HepG2 (cell line): Measurements from ENCODE around the gene DCLRE1B. TPM values are rescaled to one million over a fixed set of nuclear protein-coding genes. Genes with fewer than 3 reads are reported as not detected.

Experiments used
- ATAC-seq: fragments of 200-7000 bp; cut with Tn5 transposase; 3 replicates; pipeline ENCODE4 v1.9.1; 2020; ENCODE audit warnings: mild to moderate bottlenecking, moderate library complexity
- BruUV-seq: library from RNA; stranded (reverse); fragments of 400-500 nt; replicated peaks from 2 replicates; lab custom pipeline; 2021; lab: Mats Ljungman, UMichigan
- CTCF ChIA-PET: fragments of 300-600 bp; formaldehyde crosslinking; extraction: SDS; loops from one replicate; lab custom pipeline; 2021; ENCODE audit warnings: low total read pairs, inconsistent platforms, low intra/inter-chr PET ratio; lab: Yijun Ruan, JAX
- POLR2A ChIA-PET: fragments of 350-600 bp; sonication (Branson Sonifier 250); formaldehyde crosslinking; loops from one replicate; lab custom pipeline; 2020; ENCODE audit warnings: antibody characterized with exemption, inconsistent platforms; lab: Yijun Ruan, JAX
- DNase-seq: peaks from one replicate; pipeline ENCODE4 v3.0.0-alpha.2; 2015; ENCODE audit warnings: low spot score
- FAIRE-seq: peaks from 3 replicates; lab custom pipeline; 2011; peaks lifted over from hg19 to GRCh38; lab: Jason Lieb, UNC
- H2AFZ ChIP-seq: one replicate; pipeline ENCODE4 v1.6.1; 2011; ENCODE audit warnings: low read length, inconsistent platforms
- H3K27ac ChIP-seq: fragments of 300-600 bp; 3 replicates; pipeline ENCODE4 v1.8.0; 2011; ENCODE audit warnings: mixed run types, mild to moderate bottlenecking, mixed read lengths, low read length, inconsistent platforms; ENCODE audit not compliant: insufficient read depth; ENCODE audit errors: extremely low read length
- H3K27me3 ChIP-seq, 2 experiments: fragments of 200-600 bp in 1 of 2; 2 replicates in 1 of 2; 3 replicates in 1 of 2; pipeline versions ENCODE4 v1.6.0 to v1.8.0; 2011; ENCODE audit warnings: low read length in 2 of 2, mild to moderate bottlenecking in 2 of 2, moderate library complexity in 2 of 2, inconsistent platforms in 1 of 2; ENCODE audit not compliant: insufficient read depth in 2 of 2, control insufficient read depth in 1 of 2
- H3K36me3 ChIP-seq, 2 experiments: fragments of 200-600 bp in 1 of 2; replicated peaks in 1 of 2; 2 replicates in 1 of 2; 3 replicates in 1 of 2; pipeline versions ENCODE4 v1.5.1 to v1.8.0; 2011; ENCODE audit warnings: low read length in 2 of 2, inconsistent platforms in 1 of 2; ENCODE audit not compliant: insufficient read depth in 2 of 2, control insufficient read depth in 1 of 2
- H3K4me1 ChIP-seq: 2 replicates; pipeline ENCODE4 v1.5.1; 2012; ENCODE audit warnings: low read length, inconsistent platforms; ENCODE audit not compliant: insufficient read depth
- H3K4me2 ChIP-seq: 2 replicates; pipeline ENCODE4 v1.6.0; 2011; ENCODE audit warnings: low read depth, low read length, inconsistent platforms
- H3K4me3 ChIP-seq, 3 experiments: fragments of 200-600 bp in 1 of 3; sonication (generic), shearing (Covaris generic) in 1 of 3; replicated peaks in 1 of 3; 2 replicates each; pipeline ENCODE4 v1.5.1; 2011 to 2016; ENCODE audit warnings: low read length in 3 of 3, inconsistent platforms in 2 of 3, low read depth in 2 of 3, mild to moderate bottlenecking in 2 of 3, control low read depth in 1 of 3, mixed read lengths in 1 of 3; ENCODE audit not compliant: insufficient read depth in 1 of 3
- H3K79me2 ChIP-seq: one replicate; pipeline ENCODE4 v1.6.1; 2011; ENCODE audit warnings: low read length, inconsistent platforms; ENCODE audit not compliant: insufficient read depth
- H3K9ac ChIP-seq: 2 replicates; pipeline ENCODE4 v1.6.0; 2011; ENCODE audit warnings: mild to moderate bottlenecking, low read depth, low read length, inconsistent platforms; ENCODE audit not compliant: insufficient read depth
- H3K9me3 ChIP-seq: 2 replicates; pipeline ENCODE4 v1.5.1; 2012; ENCODE audit warnings: mild to moderate bottlenecking, low read length
- H4K20me1 ChIP-seq: 2 replicates; pipeline ENCODE4 v1.6.0; 2011; ENCODE audit warnings: inconsistent platforms, mild to moderate bottlenecking, low read length, moderate library complexity; ENCODE audit not compliant: insufficient read depth
- JUND ChIP-seq: sonication (generic); formaldehyde crosslinking; IDR thresholded peaks from 2 replicates; pipeline ENCODE4 v1.8.0; 2022; ENCODE audit warnings: mild to moderate bottlenecking, missing genetic modification reagents
- ZBTB46 ChIP-seq: sonication (generic); formaldehyde crosslinking; IDR thresholded peaks from 2 replicates; pipeline ENCODE4 v1.4.0; 2020; ENCODE audit warnings: mild to moderate bottlenecking, missing genetic modification reagents, borderline replicate concordance
- ZNF205 ChIP-seq: IDR thresholded peaks from 2 replicates; pipeline ENCODE4 v1.6.1; 2018; ENCODE audit warnings: missing biosample characterization, missing genetic modification reagents
- ZNF296 ChIP-seq: sonication (generic); formaldehyde crosslinking; conservative IDR thresholded peaks from 2 replicates; pipeline ENCODE4 v1.5.0; 2020; ENCODE audit warnings: mild to moderate bottlenecking, missing genetic modification reagents
- ZNF562 ChIP-seq: sonication (generic); formaldehyde crosslinking; IDR thresholded peaks from 2 replicates; pipeline ENCODE4 v1.8.0; 2022; ENCODE audit warnings: missing genetic modification reagents, borderline replicate concordance
- ZNF569 ChIP-seq: sonication (generic); formaldehyde crosslinking; IDR thresholded peaks from 2 replicates; pipeline ENCODE4 v1.5.0; 2020; ENCODE audit warnings: mild to moderate bottlenecking, missing genetic modification reagents, moderate library complexity, borderline replicate concordance
- ZNF574 ChIP-seq: sonication (generic); formaldehyde crosslinking; IDR thresholded peaks from 2 replicates; pipeline ENCODE4 v1.4.0; 2020; ENCODE audit warnings: missing genetic modification reagents
- ZNF709 ChIP-seq: sonication (generic); formaldehyde crosslinking; IDR thresholded peaks from 2 replicates; pipeline ENCODE4 v1.5.0; 2020; ENCODE audit warnings: mild to moderate bottlenecking, missing genetic modification reagents
- WGBS: methylation state at CpG from one replicate; pipeline ENCODE4 v1.1.6; 2017; ENCODE audit warnings: low lambda C conversion rate; 5-methylcytosine and 5-hydroxymethylcytosine counted together
- in situ Hi-C: cut with HindIII; loops from 2 replicates; pipeline ENCODE4 v1.10.0; 2017; ENCODE audit warnings: low pct_unique_long_range_greater_than_20kb; ENCODE audit not compliant: extremely low pct_ligation_motif_present
- intact Hi-C: fragments of 100-400 bp; cut with micrococcal nuclease; formaldehyde crosslinking; loops from one replicate; pipeline ENCODE4 v1.10.0; 2022; ENCODE audit not compliant: unreplicated experiment
- polyA plus RNA-seq, 8 experiments: library from polyadenylated mRNA; depleted of rRNA in 3 of 8; stranded (reverse) in 7 of 8; unstranded in 1 of 8; fragments of >200 nt; fragmentation: Illumina TruSeq in 4 of 8; extraction: Trizol in 4 of 8; gene quantifications; 2 replicates each; pipeline versions ENCODE4 v1.2.1 to v1.2.3, GENCODE V29; 2011 to 2016; ENCODE audit warnings: low read depth in 4 of 8, missing spikeins in 1 of 8, mixed read lengths in 1 of 8; ENCODE audit not compliant: insufficient read depth in 1 of 8
- total RNA-seq, 5 experiments: library from RNA; depleted of rRNA; stranded (reverse); fragments of >200 nt; fragmentation: Illumina TruSeq; extraction: Trizol; gene quantifications; 2 replicates each; pipeline ENCODE4 v1.2.3, GENCODE V29; 2016; ENCODE audit warnings: low read depth in 1 of 5
- TF ChIP-seq, protein P1 (sequence below): sonication (generic); formaldehyde crosslinking; IDR thresholded peaks from 2 replicates; pipeline ENCODE4 v1.5.0; 2020; ENCODE audit warnings: missing genetic modification reagents
- TF ChIP-seq, protein P2 (sequence below): sonication (generic); formaldehyde crosslinking; IDR thresholded peaks from 2 replicates; pipeline ENCODE4 v1.5.1; 2020; ENCODE audit warnings: missing genetic modification reagents, mild to moderate bottlenecking, borderline replicate concordance

Gene DCLRE1B
- total and polyA plus RNA-seq, 2 of the 13 experiments (the other 11 are each of a cell fraction or from before 2014, with no cell fraction given), result 2.7 to 8.0 TPM

GRCh38 chr1:113895961-113896360 lies 9.2 kb upstream of the DCLRE1B start:
- no peak overlapping the region for H3K9ac ChIP-seq
- TF ChIP-seq ZNF296 (no peak), ZNF562 (no peak), ZNF709 (no peak)
- TF ChIP-seq, all 625 proteins: peak for 0
- ChIA-PET CTCF (no interaction called here), POLR2A (no interaction called here)
- intact Hi-C loops, result no loop called here
- peaks cover 7 to 33% of the 10 kb centered on the region in 2 experiments; a peak in 4 of 5 replicates for H3K36me3 ChIP-seq
- FAIRE-seq (no peak), ATAC-seq (no peak), DNase-seq (no peak)
- 93% methylated on average over 8 of the region's 8 CpGs for WGBS
- H4K20me1 ChIP-seq, result no peaks in the 10 kb centered on the region
- in situ Hi-C loops, result no loop called here
- no TSS peak for BruUV-seq
- no peaks in the 10 kb centered on the region for H3K4me1 ChIP-seq
- H2AFZ ChIP-seq, result no peak overlapping the region
- H3K27ac ChIP-seq, result no peak overlapping the region
- no peaks in the 10 kb centered on the region for H3K27me3 ChIP-seq
- no peaks in the 10 kb centered on the region for H3K79me2 ChIP-seq
- no peak overlapping the region for H3K4me2 ChIP-seq
- no peaks in the 10 kb centered on the region for H3K9me3 ChIP-seq
- H3K4me3 ChIP-seq, result no peak overlapping the region

GRCh38 chr1:113898241-113898814 lies 6.8 kb upstream of the DCLRE1B start:
- Histone ChIP-seq H3K27ac (no peak overlapping the region), H3K4me1 (peaks cover 4% of the 10 kb centered on the region; the same call in 1 of the 2 replicates), H3K4me3 (no peak overlapping the region), H3K27me3 (no peaks in the 10 kb centered on the region), H2AFZ (no peak overlapping the region), H3K4me2 (no peak overlapping the region), H3K9me3 (no peaks in the 10 kb centered on the region), H3K36me3 (peaks cover 7 to 39% of the 10 kb centered on the region in 2 experiments; a peak in 4 of 5 replicates), H3K79me2 (peaks cover 2% of the 10 kb centered on the region), H3K9ac (no peak overlapping the region), H4K20me1 (no peaks in the 10 kb centered on the region)
- no peak for ATAC-seq
- intact Hi-C loops, result no loop called here
- in situ Hi-C loops, result no loop called here
- ChIA-PET POLR2A (no interaction called here), CTCF (no interaction called here)
- no TSS peak for BruUV-seq
- DNase-seq, result no peak
- FAIRE-seq, result no peak
- WGBS, result 100% methylated on average over 1 of the region's 1 CpG
- TF ChIP-seq ZNF569 (CRISPR knock-in tag), result no peak
- TF ChIP-seq ZNF574 (CRISPR knock-in tag), result no peak
- TF ChIP-seq, protein P1, sequence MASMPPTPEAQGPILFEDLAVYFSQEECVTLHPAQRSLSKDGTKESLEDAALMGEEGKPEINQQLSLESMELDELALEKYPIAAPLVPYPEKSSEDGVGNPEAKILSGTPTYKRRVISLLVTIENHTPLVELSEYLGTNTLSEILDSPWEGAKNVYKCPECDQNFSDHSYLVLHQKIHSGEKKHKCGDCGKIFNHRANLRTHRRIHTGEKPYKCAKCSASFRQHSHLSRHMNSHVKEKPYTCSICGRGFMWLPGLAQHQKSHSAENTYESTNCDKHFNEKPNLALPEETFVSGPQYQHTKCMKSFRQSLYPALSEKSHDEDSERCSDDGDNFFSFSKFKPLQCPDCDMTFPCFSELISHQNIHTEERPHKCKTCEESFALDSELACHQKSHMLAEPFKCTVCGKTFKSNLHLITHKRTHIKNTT (CRISPR knock-in tag), result no peak
- no peak for TF ChIP-seq JUND
- TF ChIP-seq, protein P2, sequence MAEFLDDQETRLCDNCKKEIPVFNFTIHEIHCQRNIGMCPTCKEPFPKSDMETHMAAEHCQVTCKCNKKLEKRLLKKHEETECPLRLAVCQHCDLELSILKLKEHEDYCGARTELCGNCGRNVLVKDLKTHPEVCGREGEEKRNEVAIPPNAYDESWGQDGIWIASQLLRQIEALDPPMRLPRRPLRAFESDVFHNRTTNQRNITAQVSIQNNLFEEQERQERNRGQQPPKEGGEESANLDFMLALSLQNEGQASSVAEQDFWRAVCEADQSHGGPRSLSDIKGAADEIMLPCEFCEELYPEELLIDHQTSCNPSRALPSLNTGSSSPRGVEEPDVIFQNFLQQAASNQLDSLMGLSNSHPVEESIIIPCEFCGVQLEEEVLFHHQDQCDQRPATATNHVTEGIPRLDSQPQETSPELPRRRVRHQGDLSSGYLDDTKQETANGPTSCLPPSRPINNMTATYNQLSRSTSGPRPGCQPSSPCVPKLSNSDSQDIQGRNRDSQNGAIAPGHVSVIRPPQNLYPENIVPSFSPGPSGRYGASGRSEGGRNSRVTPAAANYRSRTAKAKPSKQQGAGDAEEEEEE (CRISPR knock-in tag), result no peak
- TF ChIP-seq ZBTB46 (CRISPR knock-in tag), result no peak
- TF ChIP-seq ZNF205, result no peak
